NCI-H1048 (cell line): ENCODE results near the gene CARTPT.

ENCODE experiments used
- DNase-seq: peaks from one replicate; lab custom pipeline; 2025; lab: John Stamatoyannopoulos, UW

CARTPT gene

DNA sequence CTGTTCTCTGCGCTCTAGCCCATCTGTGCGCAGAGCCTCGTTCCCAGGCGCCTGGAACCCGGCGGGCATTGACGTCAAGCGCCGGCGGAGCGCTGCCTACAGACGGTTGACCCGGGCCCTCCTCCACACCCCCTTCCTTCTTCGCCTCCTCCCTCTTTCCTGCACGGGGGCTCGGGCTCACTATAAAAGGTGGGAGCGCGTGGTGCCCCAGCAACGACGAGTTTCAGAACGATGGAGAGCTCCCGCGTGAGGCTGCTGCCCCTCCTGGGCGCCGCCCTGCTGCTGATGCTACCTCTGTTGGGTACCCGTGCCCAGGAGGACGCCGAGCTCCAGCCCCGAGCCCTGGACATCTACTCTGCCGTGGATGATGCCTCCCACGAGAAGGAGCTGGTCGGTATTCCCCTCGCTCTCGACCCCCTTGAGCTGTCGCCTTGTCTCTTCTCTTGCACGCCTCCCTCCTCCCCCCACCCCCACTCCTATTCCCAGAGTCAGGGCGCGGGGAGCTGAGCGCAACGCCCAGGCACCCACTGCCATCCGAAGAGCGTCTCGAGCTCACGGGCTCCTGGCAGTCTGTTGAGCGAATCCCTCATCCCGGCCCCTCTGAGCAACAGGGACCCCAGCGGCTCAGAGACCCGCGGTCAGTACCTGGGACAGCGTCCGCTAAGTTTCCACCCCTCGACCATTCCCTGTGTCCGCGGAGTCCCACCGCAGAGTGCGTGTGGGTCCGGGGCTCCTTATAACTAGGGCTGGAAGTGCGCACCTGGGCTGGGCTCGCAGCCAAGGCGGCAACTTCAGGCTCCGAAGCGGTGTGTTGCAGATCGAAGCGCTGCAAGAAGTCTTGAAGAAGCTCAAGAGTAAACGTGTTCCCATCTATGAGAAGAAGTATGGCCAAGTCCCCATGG, at the start of gene CARTPT:
Gene CARTPT, plus strand, starts transcription at position 213 of the 902 bp plus-strand sequence. Its CDS starts 19 bp downstream, at position 232.
- no peak for DNase-seq

DNA sequence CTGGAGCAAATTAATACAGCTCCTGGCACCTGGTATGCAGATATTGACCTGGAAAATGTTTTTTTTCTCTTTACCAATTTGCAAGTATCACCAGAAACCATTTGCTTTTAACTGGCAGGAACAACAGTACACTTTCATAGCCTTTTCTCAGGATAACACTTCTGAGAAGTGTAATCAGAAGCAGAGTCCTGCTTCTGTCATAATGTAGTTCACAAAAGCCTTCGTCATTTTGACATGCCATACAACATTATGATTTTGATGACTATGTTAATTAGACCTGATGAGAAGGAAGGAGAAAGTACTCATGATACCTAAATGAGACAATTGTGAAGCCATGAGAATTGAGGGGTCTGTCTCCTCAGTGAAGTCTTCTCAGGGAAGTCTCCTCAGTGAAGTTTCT, 41.1 kb upstream of the CARTPT start:
- DNase-seq: no peak

DNA sequence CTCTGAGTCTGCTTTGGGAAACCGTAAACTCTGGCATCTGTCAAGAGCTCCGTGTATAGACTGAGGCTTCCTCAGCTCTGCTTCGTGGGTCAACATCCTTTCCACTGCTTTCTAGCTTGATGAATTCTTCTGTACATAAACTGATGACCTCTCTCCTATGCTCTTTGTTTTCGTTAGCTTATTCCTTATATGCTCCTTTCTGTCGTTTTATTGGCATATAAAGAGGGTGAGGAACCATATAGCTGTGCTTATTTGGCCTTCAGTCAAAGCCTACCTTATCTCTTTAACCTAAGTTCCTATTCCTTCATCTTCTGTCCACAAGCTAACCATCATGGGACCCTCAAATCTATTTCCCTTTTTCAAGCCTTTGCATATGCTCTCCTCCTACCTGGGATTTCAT, 39.4 kb upstream of the CARTPT start:
- DNase-seq: no peak

DNA sequence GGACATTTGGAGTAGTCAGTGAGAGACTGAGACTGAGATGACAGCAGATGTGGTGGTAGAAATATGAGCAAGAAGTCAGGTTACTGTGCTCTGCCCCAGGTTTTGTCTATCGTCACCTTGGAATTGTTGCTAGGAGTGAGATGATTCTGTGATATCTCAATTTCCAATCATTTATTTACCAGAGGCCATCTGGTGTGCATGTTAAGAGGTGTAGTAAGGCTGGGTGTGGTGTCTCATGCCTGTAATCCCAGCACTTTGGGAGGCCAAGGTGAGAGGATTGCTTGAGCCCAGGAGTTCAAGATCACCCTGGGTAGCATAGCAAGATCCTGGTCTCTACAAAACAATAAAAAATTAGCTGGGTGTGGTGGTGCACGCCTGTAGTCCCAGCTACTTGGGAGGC, 38.6 kb upstream of the CARTPT start:
- no peak for DNase-seq

DNA sequence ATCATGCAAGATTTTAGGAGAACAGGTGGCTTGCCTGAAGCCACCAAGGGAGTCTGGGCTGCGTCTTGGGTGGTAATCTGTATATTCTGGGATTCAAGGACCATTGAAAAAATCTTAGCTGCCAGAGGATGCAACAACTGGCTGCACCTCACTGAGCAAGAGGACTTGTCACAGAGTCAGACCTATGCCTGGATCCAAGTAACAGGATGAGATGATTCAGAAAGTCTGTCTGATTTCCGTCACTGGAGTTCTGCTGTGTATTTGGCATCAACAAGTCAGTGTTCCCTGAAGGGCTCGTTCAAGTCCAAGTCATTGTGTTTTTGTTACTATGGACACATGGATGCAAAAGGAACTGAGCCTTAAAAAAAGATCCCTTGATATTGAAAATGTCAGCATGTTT, 37.8 kb upstream of the CARTPT start:
- DNase-seq: no peak

DNA sequence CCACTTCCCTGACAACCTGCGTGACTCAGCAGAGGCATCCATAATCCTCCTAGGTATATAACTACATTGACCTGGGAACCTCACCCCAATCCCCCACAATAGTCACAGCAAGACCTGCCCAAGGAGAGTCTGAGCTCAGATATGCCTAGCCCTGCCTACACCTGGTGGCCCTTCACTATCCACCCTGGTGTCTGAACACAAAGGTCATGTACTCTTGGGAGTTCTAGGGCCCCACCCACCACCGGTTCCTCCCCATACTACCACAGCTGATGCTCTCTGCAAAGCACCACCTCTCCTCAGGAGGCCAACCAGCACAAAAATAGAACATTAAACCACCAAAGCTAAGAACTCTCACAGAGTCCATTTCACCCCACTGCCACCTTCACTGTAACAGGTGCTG, 34.8 kb upstream of the CARTPT start:
- DNase-seq: no peak

DNA sequence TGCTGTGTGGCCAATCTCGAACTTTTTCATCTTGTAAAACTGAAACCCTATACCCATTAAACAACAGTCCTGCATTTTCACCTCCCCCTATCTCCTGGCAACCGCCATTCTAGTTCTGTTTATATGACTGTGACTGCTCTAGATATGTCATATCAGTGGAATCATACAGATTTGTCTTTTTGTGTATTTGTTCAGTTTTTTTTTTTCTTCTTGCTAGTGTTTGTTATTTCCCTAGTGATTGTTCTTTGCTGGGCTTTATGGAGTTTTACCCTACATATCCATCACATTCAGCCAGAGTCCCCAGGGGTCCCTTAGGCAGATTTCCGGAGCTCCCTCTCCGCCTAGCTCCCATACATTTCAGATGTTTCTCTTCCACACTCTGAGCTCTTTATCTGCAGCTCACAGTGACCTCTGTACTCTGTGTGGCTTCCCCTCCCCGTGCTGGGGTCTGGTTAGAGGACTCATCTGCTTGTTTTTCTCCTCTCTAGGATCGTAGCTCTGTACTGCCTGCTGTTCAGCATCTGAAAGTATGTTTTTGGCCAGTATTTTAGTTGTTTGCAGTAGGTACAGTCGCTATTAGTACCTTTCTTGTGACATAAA, 25.1 kb upstream of the CARTPT start:
- no peak for DNase-seq

DNA sequence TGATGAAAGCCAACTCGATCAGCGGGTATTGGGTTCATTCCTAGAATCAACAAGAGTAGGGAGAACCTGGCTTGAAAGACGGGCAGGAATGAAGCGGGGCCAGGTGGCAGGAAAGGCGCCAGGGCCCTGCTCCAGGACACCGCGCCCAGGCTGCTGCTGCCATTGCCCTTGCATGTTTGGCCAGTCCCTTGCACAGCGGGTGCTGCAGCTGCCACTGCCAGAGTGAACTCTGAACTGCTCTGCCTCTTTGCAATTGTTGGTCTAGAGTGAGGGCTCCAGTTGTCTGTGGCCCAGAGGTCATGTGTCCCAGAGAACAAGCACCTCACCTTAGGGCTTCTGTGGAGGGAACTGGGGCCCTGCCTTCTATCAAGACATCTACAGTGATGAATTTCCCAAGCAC, 24.0 kb upstream of the CARTPT start:
- DNase-seq: no peak

DNA sequence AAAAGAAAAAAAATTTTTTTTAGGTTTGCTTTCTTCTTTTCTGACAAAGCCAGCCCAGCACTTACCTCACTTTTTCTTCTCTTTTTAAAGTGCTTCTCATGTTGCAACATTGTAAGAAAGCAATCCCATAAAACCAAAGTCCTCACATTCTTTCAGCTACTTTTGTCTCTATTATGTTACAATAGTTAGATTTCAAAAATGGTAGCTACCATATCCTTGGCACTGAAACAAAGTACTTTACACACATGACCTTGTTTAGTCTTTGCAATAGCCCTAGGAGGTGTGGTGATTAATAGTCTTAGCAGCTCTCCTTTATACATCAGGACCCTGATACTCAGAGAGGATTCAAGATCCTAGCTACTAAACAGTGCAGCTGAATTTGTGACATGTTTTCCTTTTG, 23.5 kb upstream of the CARTPT start:
- no peak for DNase-seq

DNA sequence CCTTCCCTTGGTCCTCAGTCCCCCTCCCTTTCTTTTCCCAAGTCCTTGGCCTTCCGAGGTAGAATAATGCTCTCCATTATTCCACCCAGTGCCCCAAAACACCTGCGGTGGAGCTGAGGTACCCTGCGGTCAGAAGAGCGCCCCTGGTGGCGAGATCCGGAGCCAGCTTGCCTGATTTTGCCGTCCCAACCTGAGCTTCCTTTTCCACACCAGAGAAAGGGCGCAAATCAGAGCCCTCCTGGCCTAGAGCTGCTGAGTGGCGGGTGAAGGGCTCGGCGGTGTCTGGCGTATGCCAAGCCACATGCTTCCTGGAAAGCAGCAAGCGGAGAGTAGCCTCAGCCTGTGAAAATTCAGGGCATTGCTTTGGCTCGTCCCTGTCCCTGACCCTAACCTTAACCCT, 21.1 kb upstream of the CARTPT start:
- no peak for DNase-seq

DNA sequence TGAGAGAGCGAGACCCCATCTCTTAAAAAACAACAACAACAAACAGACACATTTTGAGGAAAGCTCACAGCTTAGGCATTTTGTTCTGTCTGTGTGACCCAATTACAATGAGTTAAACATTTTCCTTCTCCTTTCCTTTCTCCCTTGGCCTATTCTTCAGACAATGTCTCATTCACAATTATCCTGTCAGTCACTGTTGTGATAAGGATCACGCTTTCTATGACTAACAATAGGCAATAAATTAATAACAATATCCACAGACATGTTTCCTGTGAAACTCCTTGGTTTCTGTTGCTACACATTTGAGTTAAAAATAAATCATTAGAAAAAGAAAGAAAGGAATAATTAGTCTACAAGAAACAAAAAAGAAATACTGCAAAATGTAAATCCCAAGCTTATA, 19.8 kb upstream of the CARTPT start:
- no peak for DNase-seq

DNA sequence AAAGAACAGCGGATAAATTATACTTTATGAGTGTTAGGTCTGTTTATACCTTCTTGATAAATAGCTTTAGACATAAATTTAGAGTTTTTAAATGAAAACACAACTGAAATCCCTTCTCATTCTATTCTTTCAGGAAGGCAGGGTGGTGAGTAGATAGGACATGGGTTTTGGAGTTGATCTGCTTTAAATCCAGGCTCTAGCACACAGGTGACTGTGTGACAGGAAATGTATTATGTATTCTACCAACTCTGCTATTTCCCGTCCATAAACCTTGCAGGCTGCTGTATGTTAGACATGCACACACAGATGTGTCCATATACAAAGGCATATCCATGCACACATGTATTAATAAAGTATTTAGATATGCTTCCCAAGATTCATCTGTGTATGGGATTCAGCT, 19.3 kb upstream of the CARTPT start:
- DNase-seq: no peak

DNA sequence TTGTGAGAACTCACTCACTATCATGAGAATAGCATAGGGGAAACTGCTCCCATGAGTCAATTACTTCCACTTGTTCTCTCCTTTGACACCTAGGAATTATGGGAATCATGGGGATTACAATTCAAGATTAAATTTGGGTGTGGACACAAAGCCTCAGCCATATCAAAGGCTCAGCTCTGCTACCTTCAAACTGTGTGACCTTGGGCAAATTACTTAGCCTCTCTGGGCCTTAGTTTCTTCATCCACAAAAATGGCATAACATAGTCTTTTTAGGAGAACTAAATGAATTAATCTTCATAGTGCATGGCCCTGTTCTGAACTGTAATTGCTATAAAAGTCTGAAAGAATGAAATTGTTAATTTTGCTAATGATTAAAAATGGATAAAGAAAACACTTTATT, 18.3 kb upstream of the CARTPT start:
- DNase-seq: no peak

DNA sequence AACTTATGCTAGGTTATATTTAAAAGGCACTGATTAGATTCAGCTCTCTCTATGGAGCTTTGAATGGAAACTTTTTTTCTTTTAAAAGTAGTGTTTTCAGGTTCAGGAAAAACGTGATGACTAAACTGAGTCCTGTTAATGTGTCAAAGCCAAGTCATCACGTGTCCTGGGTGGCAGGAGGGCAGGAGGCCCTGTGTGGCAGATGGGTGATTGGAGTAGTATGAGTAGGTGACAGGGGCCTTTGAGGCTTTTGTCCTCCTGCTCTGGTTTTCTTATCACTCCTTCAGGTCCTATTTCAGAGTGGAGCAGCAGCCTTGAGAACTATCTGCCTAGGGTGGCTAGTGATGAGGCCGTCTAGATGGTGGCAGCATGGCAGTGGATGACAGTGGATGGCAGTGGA, 17.7 kb upstream of the CARTPT start:
- DNase-seq: no peak

DNA sequence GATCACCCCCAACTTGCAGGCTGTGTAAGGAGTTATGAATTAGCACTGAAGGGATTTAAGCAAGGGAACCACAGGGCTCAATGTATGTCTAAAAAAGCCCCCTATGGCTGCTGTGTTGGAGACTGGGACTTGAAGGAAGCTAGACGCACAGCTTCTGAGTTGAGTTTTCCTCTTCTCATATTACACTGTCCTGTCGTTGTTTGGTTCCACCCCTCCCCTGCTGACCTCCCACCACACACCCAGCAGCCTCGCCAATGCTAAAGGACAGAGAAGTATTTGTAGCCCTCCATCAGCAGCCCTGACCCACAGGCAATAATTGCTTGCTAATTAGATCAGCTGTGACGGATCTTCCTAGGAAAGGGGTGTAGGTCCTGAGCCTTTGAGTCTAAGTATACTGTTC, 15.1 kb upstream of the CARTPT start:
- DNase-seq: no peak

DNA sequence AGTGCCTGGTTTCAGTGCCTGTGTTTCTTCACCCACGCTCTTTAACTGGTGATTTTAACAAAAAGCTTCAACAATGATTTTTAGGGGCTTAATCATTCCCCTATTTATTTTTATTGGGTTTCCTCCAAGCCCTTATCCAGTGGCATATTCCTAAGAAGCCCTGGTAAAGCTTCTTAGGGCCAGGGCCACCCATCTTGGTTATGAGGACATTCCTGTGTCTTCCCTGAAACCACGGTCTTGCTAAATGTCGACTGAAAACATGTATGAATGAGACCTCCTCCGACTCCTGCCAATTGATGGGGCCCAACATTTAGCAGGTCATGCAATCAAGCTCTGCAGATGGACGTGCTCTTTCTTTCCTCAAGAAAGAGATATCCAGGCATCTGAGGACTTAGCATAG, 13.7 kb upstream of the CARTPT start:
- DNase-seq: no peak

DNA sequence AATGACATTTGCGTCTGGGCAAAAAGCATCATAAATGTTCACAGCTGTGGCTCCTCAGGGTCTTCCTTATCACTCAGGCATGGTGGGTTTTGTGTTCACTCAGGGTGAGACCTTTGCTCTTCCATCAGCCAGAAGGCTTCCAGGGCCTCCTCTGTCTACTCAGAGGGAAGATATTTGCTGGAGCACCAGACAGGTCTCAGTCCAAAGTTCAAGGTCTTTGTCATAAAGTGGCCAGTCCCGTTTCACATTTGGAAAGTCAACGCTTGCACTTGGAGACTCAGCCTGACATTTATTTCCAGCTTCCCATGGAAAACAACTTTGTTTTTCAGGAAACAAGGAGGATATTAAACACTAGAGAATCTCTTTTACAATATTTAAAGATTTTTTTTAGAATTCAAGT, 12.2 kb upstream of the CARTPT start:
- no peak for DNase-seq

DNA sequence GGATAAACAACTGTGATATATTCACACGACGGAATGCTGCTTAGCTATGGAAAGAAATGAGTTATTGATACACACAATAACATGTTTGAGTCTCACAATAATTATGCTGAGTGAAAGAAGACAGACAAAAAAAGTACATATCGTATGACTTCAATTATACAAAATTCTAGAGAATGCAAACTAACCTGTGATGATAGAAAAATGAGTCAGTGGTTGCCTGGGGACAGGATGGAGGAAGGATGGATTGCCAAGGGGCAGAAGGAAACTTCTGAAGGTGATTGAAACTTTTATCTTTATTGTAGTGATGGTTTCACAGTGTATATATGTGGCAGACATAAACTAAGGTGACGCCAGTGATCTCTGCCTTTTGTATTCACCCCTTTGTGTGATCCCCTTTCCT, 7.5 kb upstream of the CARTPT start:
- DNase-seq: no peak

DNA sequence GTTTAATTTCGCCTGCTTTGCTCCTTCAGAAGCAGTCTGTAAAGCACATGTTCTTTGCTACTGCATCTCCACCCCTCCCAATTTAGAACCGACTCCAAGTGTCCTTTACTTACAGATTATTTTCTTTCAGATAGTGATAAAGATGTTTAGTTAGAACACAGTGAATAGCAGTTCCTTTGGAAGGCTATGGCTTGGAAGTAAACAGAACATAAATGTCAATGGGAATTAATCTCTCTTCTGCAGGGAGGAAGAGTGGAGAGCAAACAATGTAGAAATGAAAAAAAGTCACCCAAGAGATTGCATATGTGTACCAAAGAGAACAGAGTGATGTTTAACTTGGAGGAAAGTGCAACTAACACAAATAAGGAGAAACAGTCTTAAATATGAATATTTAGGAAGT, 4.2 kb upstream of the CARTPT start:
- no peak for DNase-seq

DNA sequence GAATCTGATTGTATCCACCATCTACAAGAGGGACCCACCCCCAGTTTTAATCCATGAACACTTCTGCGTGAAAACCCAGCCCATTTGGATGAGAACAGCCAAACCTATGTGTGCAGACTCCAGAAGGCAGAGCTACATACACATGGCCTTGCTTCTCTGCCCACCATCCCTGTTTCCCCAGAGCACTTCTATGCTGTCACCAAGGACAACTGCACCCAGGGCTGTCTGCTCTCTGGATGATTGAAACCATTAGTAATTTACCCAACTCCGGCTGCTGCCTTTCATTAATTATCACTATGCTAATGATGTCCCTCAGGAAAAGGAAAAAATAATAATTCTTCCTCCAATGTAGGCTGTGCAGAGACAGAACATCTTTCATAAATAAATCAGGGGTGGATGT, 8.9 kb downstream of the CARTPT start:
- DNase-seq: no peak

DNA sequence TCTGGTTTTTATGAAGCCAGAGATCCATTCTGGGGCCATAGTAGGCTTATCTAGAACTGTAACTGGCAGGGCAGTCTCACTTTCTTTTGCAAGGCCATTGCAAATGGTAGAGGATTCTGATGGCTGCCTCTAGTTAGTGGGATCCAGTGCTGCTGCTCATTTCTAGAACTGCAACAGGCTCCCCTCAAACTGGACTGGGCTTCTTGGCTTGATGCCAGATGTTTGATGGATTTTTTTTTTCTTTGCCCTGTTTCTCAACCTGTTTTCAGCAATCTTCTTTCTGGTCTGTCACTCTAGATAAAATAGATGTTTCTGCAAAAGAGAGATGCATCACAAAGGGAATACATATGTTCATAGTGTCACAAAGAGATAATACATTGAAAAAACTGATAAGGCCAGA, 11.9 kb downstream of the CARTPT start:
- no peak for DNase-seq

DNA sequence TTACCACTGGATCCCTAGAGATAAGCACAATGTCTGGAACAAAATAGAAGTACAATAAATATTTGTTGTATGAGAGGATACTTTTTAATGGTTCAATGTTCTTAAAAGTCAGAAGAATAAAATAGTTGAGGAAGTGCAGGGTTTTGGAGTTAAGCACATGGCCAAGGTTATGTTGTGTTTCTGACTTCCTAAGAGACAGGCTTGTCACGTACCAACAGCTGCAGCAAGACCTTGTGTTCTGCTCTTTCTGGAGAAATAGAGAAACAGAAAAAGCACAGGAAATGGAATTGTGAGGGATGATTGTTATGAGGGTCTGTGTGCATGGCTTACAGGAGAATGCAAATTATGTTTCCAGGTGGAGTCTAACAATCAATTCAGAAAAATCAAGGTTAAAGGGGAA, 12.9 kb downstream of the CARTPT start:
- no peak for DNase-seq

DNA sequence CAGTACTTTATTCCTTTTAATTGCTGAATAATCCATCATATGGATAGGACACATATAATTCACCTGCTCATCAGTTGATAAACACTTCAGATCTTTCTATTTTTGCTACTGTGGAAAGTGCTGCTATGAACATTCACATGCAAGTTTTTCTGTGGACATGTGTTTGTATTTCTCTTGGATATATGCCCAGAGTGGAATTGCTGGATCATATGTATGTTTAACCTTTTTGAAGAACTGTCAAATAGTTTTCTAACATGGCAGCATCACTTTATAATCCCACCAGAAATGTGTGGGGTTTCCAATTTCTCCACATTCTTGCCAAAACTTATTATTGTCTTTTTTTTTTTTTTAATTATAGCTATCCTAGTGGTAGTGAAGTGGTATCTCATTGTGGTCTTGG, 15.1 kb downstream of the CARTPT start:
- no peak for DNase-seq
